NCI-H2227 (cell line): ENCODE data around the gene NDE1.
"Not testable (repeated sequence)": the region's sequence is repeated elsewhere in the genome, so short reads cannot be mapped to it uniquely, and the experiment has no call there.

Experiments
- DNase-seq: peaks from one replicate; lab custom pipeline; 2025; ENCODE audit not compliant: unreplicated experiment; lab: John Stamatoyannopoulos, UW

The NDE1 gene

GRCh38 chr16:15692508-15692907, 42.5 kb downstream of the NDE1 start:
- DNase-seq: not testable (repeated sequence)

GRCh38 chr16:15694499-15694898, 44.5 kb downstream of the NDE1 start:
- DNase-seq: no peak

- no peak for DNase-seq
Measured at GRCh38 chr16:15699819-15700218, 49.8 kb downstream of the NDE1 start.

- DNase-seq: no peak
Measured at GRCh38 chr16:15701367-15701766, 51.3 kb downstream of the NDE1 start.

- no peak for DNase-seq
Measured at GRCh38 chr16:15701975-15702970, 52.2 kb downstream of the NDE1 start.

GRCh38 chr16:15703029-15703736, 53.1 kb downstream of the NDE1 start:
- no peak for DNase-seq

GRCh38 chr16:15704545-15704987, 54.5 kb downstream of the NDE1 start:
- peak; percentile 70 for DNase-seq

- DNase-seq: no peak
Measured at GRCh38 chr16:15705064-15705565, 55.1 kb downstream of the NDE1 start.

- no peak for DNase-seq
Measured at GRCh38 chr16:15707332-15707731, 57.3 kb downstream of the NDE1 start.

- DNase-seq: no peak
Measured at GRCh38 chr16:15708096-15708495, 58.1 kb downstream of the NDE1 start.

- DNase-seq: no peak
Measured at GRCh38 chr16:15708997-15709396, 59.0 kb downstream of the NDE1 start.

GRCh38 chr16:15714393-15715172, 64.5 kb downstream of the NDE1 start:
- no peak for DNase-seq

GRCh38 chr16:15715221-15715620, 65.2 kb downstream of the NDE1 start:
- no peak for DNase-seq

- DNase-seq: no peak
Measured at GRCh38 chr16:15716694-15717447, 66.8 kb downstream of the NDE1 start.

GRCh38 chr16:15721018-15721417, 71.0 kb downstream of the NDE1 start:
- no peak for DNase-seq

- DNase-seq: no peak
Measured at GRCh38 chr16:15723808-15724207, 73.8 kb downstream of the NDE1 start.

- no peak for DNase-seq
Measured at GRCh38 chr16:15725641-15726240, 75.7 kb downstream of the NDE1 start.

- DNase-seq: no peak
Measured at GRCh38 chr16:15726715-15727114, 76.7 kb downstream of the NDE1 start.

- DNase-seq: not testable (repeated sequence)
Measured at GRCh38 chr16:15727697-15728096, 77.7 kb downstream of the NDE1 start.

- no peak for DNase-seq
Measured at GRCh38 chr16:15729152-15729551, 79.1 kb downstream of the NDE1 start.
